Spleen (tissue), 7 donors: ENCODE data around the gene SLFNL1.

Source experiments
- CTCF ChIP-seq, 11 experiments: fragments of 200-600 bp in 7 of 11; fragments of 450-650 bp in 4 of 11; sonication (generic) in 4 of 11; IDR thresholded peaks in 8 of 11; conservative IDR thresholded peaks in 3 of 11; 1 replicate in 7 of 11; 2 replicates in 4 of 11; pipeline versions ENCODE4 v1.4.0 to v1.8.0; 2016 to 2021; ENCODE audit warnings: antibody characterized with exemption in 11 of 11, inconsistent platforms in 4 of 11, mild to moderate bottlenecking in 1 of 11
- POLR2A ChIP-seq, 3 donors: fragments of 450-650 bp; IDR thresholded peaks; one replicate each; pipeline ENCODE4 v1.5.1; 2017; ENCODE audit warnings: antibody characterized with exemption in 3 of 3, mild to moderate bottlenecking in 1 of 3
- donor health status: DM: no; HTN: no; CAD: no; lungs with moderate emphysema.
- donor health status: DM: no; HTN: no; CAD: no.
- donor health status: DM: no; HTN: no; CAD: no.

- TF ChIP-seq POLR2A (IDR thresholded peaks at IDR 0.05) (no peak), CTCF (IDR thresholded peaks at IDR 0.05 in 8 of 11, conservative IDR thresholded peaks at IDR 0.05 in 3 of 11) (no peak)
Measured at GRCh38 chr1:40978886-40979240, 42.7 kb downstream of the SLFNL1 start.
